Loucy (cell line): Measurements from ENCODE around the gene ASB1.
"Not testable (repeated sequence)": the region's sequence is repeated elsewhere in the genome, so short reads cannot be mapped to it uniquely, and the experiment has no call there.

Experiments
- H2AFZ ChIP-seq: fragments of 200-600 bp; sonication (generic); 2 replicates; pipeline ENCODE4 v1.6.0; 2016; ENCODE audit warnings: antibody characterized with exemption, mild to moderate bottlenecking, low read length, moderate library complexity
- H3F3A ChIP-seq: fragments of 200-600 bp; 2 replicates; pipeline ENCODE4 v1.6.0; 2016; ENCODE audit warnings: antibody characterized with exemption, low read depth, mild to moderate bottlenecking
- H3K27me3 ChIP-seq: fragments of 200-600 bp; sonication (generic); 2 replicates; pipeline ENCODE4 v1.6.1; 2014; ENCODE audit warnings: low read length, mild to moderate bottlenecking; ENCODE audit not compliant: insufficient read depth, poor library complexity, severe bottlenecking
- H3K36me3 ChIP-seq: fragments of 200-600 bp; sonication (generic); 2 replicates; pipeline ENCODE4 v1.6.1; 2016; ENCODE audit warnings: low read length; ENCODE audit not compliant: insufficient read depth
- H3K4me1 ChIP-seq: fragments of 200-600 bp; sonication (generic); 2 replicates; pipeline ENCODE4 v1.5.1; 2014; ENCODE audit warnings: low read length, mild to moderate bottlenecking; ENCODE audit not compliant: insufficient read depth, poor library complexity, severe bottlenecking
- H3K4me2 ChIP-seq: fragments of 200-600 bp; sonication (generic); 2 replicates; pipeline ENCODE4 v1.6.0; 2014; ENCODE audit warnings: antibody characterized with exemption, low read length, low read depth, mild to moderate bottlenecking; ENCODE audit not compliant: poor library complexity, severe bottlenecking
- H3K4me3 ChIP-seq: fragments of 200-600 bp; sonication (generic); 2 replicates; pipeline ENCODE4 v1.5.1; 2014; ENCODE audit warnings: low read length, mild to moderate bottlenecking, mixed read lengths; ENCODE audit not compliant: poor library complexity, severe bottlenecking
- H3K79me2 ChIP-seq: fragments of 200-600 bp; sonication (generic); 2 replicates; pipeline ENCODE4 v1.6.1; 2014; ENCODE audit warnings: low read length; ENCODE audit not compliant: insufficient read depth
- H3K9ac ChIP-seq: fragments of 200-600 bp; sonication (generic); 2 replicates; pipeline ENCODE4 v1.6.0; 2014; ENCODE audit warnings: mild to moderate bottlenecking, low read depth, low read length, moderate library complexity; ENCODE audit not compliant: poor library complexity, severe bottlenecking
- H3K9me2 ChIP-seq: fragments of 200-600 bp; sonication (generic); replicated peaks from 2 replicates; pipeline ENCODE4 v1.6.1; 2016; ENCODE audit warnings: low read depth, low read length, mixed read lengths
- H3K9me3 ChIP-seq: fragments of 200-600 bp; sonication (generic); 2 replicates; pipeline ENCODE4 v1.6.1; 2014; ENCODE audit warnings: mild to moderate bottlenecking, antibody characterized with exemption, low read length, low read depth; ENCODE audit not compliant: insufficient read depth
- H4K20me1 ChIP-seq: fragments of 200-600 bp; sonication (generic); 2 replicates; pipeline ENCODE4 v1.6.0; 2014; ENCODE audit warnings: antibody characterized with exemption, low read length, mild to moderate bottlenecking; ENCODE audit not compliant: insufficient read depth, poor library complexity, severe bottlenecking
- CTCF ChIP-seq: fragments of 200-600 bp; sonication (generic); conservative IDR thresholded peaks from 2 replicates; pipeline ENCODE4 v1.5.1; 2014; ENCODE audit warnings: mild to moderate bottlenecking, antibody characterized with exemption, low read length
- EZH2phosphoT487 ChIP-seq: fragments of 200-600 bp; IDR thresholded peaks from 2 replicates; pipeline ENCODE4 v1.6.1; 2018; ENCODE audit warnings: antibody characterized with exemption, mild to moderate bottlenecking, moderate library complexity, borderline replicate concordance

The ASB1 gene

GRCh38 chr2:238440331-238440730 is 13.6 kb downstream of the ASB1 start:
- Histone ChIP-seq H3K4me2 (no peak overlapping the region), H3K9me2 (no peaks in the 10 kb centered on the region), H3K79me2 (peaks cover 75% of the 10 kb centered on the region), H3K36me3 (peaks cover 68% of the 10 kb centered on the region), H3K4me1 (no peaks in the 10 kb centered on the region), H3K27me3 (no peaks in the 10 kb centered on the region), H3K4me3 (no peak overlapping the region), H3K9ac (no peak overlapping the region), H3F3A (no peaks in the 10 kb centered on the region), H4K20me1 (peaks cover 5% of the 10 kb centered on the region), H2AFZ (no peak overlapping the region), H3K9me3 (no peaks in the 10 kb centered on the region)
- TF ChIP-seq EZH2phosphoT487 (no peak), CTCF (no peak)

GRCh38 chr2:238440767-238441166 is 14.0 kb downstream of the ASB1 start:
- no peaks in the 10 kb centered on the region for H3K4me1 ChIP-seq
- no peak overlapping the region for H3K4me3 ChIP-seq
- no peaks in the 10 kb centered on the region for H3K27me3 ChIP-seq
- no peaks in the 10 kb centered on the region for H3F3A ChIP-seq
- H3K79me2 ChIP-seq, result peaks cover 71% of the 10 kb centered on the region
- H2AFZ ChIP-seq, result no peak overlapping the region
- TF ChIP-seq CTCF, result no peak
- no peak for TF ChIP-seq EZH2phosphoT487
- H4K20me1 ChIP-seq, result peaks cover 5% of the 10 kb centered on the region
- H3K9ac ChIP-seq, result no peak overlapping the region
- peaks cover 68% of the 10 kb centered on the region for H3K36me3 ChIP-seq
- no peaks in the 10 kb centered on the region for H3K9me3 ChIP-seq
- no peaks in the 10 kb centered on the region for H3K9me2 ChIP-seq
- no peak overlapping the region for H3K4me2 ChIP-seq

- Histone ChIP-seq H4K20me1 (peaks cover 5% of the 10 kb centered on the region), H3K9me3 (no peaks in the 10 kb centered on the region), H3K4me3 (no peak overlapping the region), H3F3A (no peaks in the 10 kb centered on the region), H3K79me2 (peaks cover 69% of the 10 kb centered on the region), H3K4me1 (no peaks in the 10 kb centered on the region), H2AFZ (no peak overlapping the region), H3K27me3 (no peaks in the 10 kb centered on the region), H3K36me3 (peaks cover 72% of the 10 kb centered on the region), H3K4me2 (no peak overlapping the region), H3K9me2 (no peaks in the 10 kb centered on the region), H3K9ac (no peak overlapping the region)
- TF ChIP-seq CTCF (no peak), EZH2phosphoT487 (no peak)
Measured at GRCh38 chr2:238441262-238442114, 14.8 kb downstream of the ASB1 start.

GRCh38 chr2:238442257-238442656 is 15.5 kb downstream of the ASB1 start:
- not testable (repeated sequence) for H3K4me1 ChIP-seq, H2AFZ ChIP-seq, H3K9me3 ChIP-seq, H3K4me2 ChIP-seq, H3K4me3 ChIP-seq, H3K9me2 ChIP-seq, H4K20me1 ChIP-seq, H3K9ac ChIP-seq, H3F3A ChIP-seq, H3K27me3 ChIP-seq
- Histone ChIP-seq H3K36me3 (peaks cover 73% of the 10 kb centered on the region; the same call in 1 of the 2 replicates), H3K79me2 (peaks cover 63% of the 10 kb centered on the region)
